H1 (cell line): Measurements from ENCODE around the gene KMT2E. TPM values are rescaled to one million over a fixed set of nuclear protein-coding genes. Genes with fewer than 3 reads are reported as not detected.

Source experiments
- ASH2L ChIP-seq: fragments of 200-600, 300-600 bp; sonication (generic); IDR thresholded peaks from one replicate; pipeline ENCODE4 v1.7.1; 2017; ENCODE audit warnings: low read length
- CBX5 ChIP-seq: fragments of 300-800, 300-1000 bp; sonication (generic); IDR thresholded peaks from 2 replicates; pipeline ENCODE4 v1.7.1; 2016; ENCODE audit warnings: antibody characterized with exemption, low read length, low read depth
- CEBPB ChIP-seq: IDR thresholded peaks from 2 replicates; pipeline ENCODE4 v1.6.1; 2012; ENCODE audit warnings: low read depth, low read length
- EP300 ChIP-seq, 2 experiments: IDR thresholded peaks; 1 replicate in 1 of 2; 2 replicates in 1 of 2; pipeline ENCODE4 v1.6.1; 2011 to 2012; ENCODE audit warnings: low read depth in 2 of 2, low read length in 2 of 2, mild to moderate bottlenecking in 2 of 2, borderline replicate concordance in 1 of 2, inconsistent platforms in 1 of 2, moderate library complexity in 1 of 2
- HDAC2 ChIP-seq, 2 experiments: fragments of 300-600 bp in 1 of 2; sonication (generic) in 1 of 2; IDR thresholded peaks; 2 replicates each; pipeline ENCODE4 v1.6.1; 2011 to 2012; ENCODE audit warnings: low read depth in 2 of 2, low read length in 2 of 2, mild to moderate bottlenecking in 2 of 2, moderate library complexity in 2 of 2, borderline replicate concordance in 1 of 2, inconsistent platforms in 1 of 2
- JUND ChIP-seq: IDR thresholded peaks from 2 replicates; pipeline ENCODE4 v1.6.1; 2011; ENCODE audit warnings: mild to moderate bottlenecking, improper control_type of control experiment, low read length
- NANOG ChIP-seq: IDR thresholded peaks from 2 replicates; pipeline ENCODE4 v1.6.1; 2011; ENCODE audit warnings: low read length, low read depth, mild to moderate bottlenecking, inconsistent platforms; ENCODE audit not compliant: insufficient read depth, poor library complexity, severe bottlenecking
- RNF2 ChIP-seq: fragments of 200-900, 300-1000 bp; sonication (generic); IDR thresholded peaks from 2 replicates; pipeline ENCODE4 v1.7.1; 2016; ENCODE audit warnings: borderline replicate concordance, low read depth, mild to moderate bottlenecking, antibody characterized with exemption, low read length; ENCODE audit not compliant: poor library complexity, severe bottlenecking; ENCODE audit errors: missing control alignments
- SIX5 ChIP-seq: IDR thresholded peaks from 2 replicates; pipeline ENCODE4 v1.6.1; 2011; ENCODE audit warnings: mild to moderate bottlenecking, low read depth, low read length
- SUZ12 ChIP-seq: fragments of 200-600 bp; sonication (generic); IDR thresholded peaks from 2 replicates; pipeline ENCODE4 v1.6.1; 2012; ENCODE audit warnings: mild to moderate bottlenecking, inconsistent platforms, low read length, moderate library complexity, mixed read lengths
- TEAD4 ChIP-seq: IDR thresholded peaks from 2 replicates; pipeline ENCODE4 v1.6.1; 2012; ENCODE audit warnings: low read depth, low read length, inconsistent platforms, mixed read lengths
- polyA plus RNA-seq, 7 experiments: library from polyadenylated mRNA; depleted of rRNA in 3 of 7; stranded (reverse) in 5 of 7; unstranded in 2 of 7; fragments of >200 nt in 5 of 7; fragments of 200-250 nt in 2 of 7; gene quantifications; 1 replicate in 5 of 7; 2 replicates in 1 of 7; 4 replicates in 1 of 7; pipeline versions ENCODE4 v1.2.1 to v1.2.3, GENCODE V29; 2011 to 2013; ENCODE audit warnings: missing spikeins in 2 of 7, mixed read lengths in 2 of 7
- total RNA-seq: library from RNA; stranded (reverse); fragmentation: NEBNext Ultra II Directional; extraction: Animal tissue kit (Norgen Biotek cat#: 25700); gene quantifications from 2 replicates; pipeline ENCODE4 v1.2.1, GENCODE V29; 2021
- TF ChIP-seq, protein P1 (sequence below): IDR thresholded peaks from 2 replicates; pipeline ENCODE4 v1.6.1; 2012; ENCODE audit warnings: inconsistent platforms

KMT2E gene
- total and polyA plus RNA-seq, 2 of the 8 experiments (the other 6 are each of a cell fraction or from before 2014, with no cell fraction given) = 10.9 to 45.0 TPM

- TF ChIP-seq NANOG = peak; percentile 44
- no peak for TF ChIP-seq SUZ12
- no peak for TF ChIP-seq HDAC2 (IDR thresholded peaks at IDR 0.05; ENCODE audit: borderline replicate concordance in 1 of 2, low read depth in 2 of 2, low read length in 2 of 2)
- TF ChIP-seq CBX5 = no peak
- 0 out of 2 replicates have a peak, but pooled peaks have one; percentile 8 for TF ChIP-seq TEAD4
- TF ChIP-seq, protein P1, sequence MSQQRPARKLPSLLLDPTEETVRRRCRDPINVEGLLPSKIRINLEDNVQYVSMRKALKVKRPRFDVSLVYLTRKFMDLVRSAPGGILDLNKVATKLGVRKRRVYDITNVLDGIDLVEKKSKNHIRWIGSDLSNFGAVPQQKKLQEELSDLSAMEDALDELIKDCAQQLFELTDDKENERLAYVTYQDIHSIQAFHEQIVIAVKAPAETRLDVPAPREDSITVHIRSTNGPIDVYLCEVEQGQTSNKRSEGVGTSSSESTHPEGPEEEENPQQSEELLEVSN = no peak
- peak; percentile 98 for TF ChIP-seq ASH2L
- no peak for TF ChIP-seq CEBPB
- TF ChIP-seq JUND = 0 out of 2 replicates have a peak, but pooled peaks have one; percentile 6
- no peak for TF ChIP-seq SIX5
- TF ChIP-seq RNF2 = no peak
- 0 out of 3 replicates have a peak, but pooled peaks of 1 of the 2 experiments have one; percentile 63 for TF ChIP-seq EP300 (IDR thresholded peaks at IDR 0.05; ENCODE audit: borderline replicate concordance in 1 of 2, low read depth in 2 of 2, low read length in 2 of 2)
Measured at GRCh38 chr7:104983578-104984539, 30.1 kb upstream of the KMT2E start (continued).
